AG04450 (cell line): ENCODE results near the gene STBD1. TPM values are rescaled to one million over a fixed set of nuclear protein-coding genes. Genes with fewer than 3 reads are reported as not detected.

Experiments used
- CTCF ChIA-PET: fragments of 300-600, 350-600 bp; formaldehyde crosslinking; extraction: SDS; loops from one replicate; lab custom pipeline; 2022; ENCODE audit warnings: antibody characterized with exemption, inconsistent platforms; lab: Charles Lee
- POLR2A ChIA-PET: fragments of 350-600 bp; formaldehyde crosslinking; extraction: SDS; loops from one replicate; lab custom pipeline; 2021; ENCODE audit warnings: antibody characterized with exemption, inconsistent platforms; lab: Yijun Ruan, JAX
- DNase-seq: peaks from one replicate; pipeline ENCODE4 v3.0.0-alpha.2; 2011; ENCODE audit warnings: low read depth, low spot score
- H3K27ac ChIP-seq: one replicate; pipeline ENCODE4 v1.5.1; 2012; ENCODE audit warnings: low read depth, low read length, control low read depth
- H3K27me3 ChIP-seq: one replicate; pipeline ENCODE4 v1.6.0; 2012; ENCODE audit warnings: low read length; ENCODE audit not compliant: control insufficient read depth, insufficient read depth
- H3K4me3 ChIP-seq: 2 replicates; pipeline ENCODE4 v1.5.1; 2011; ENCODE audit warnings: mild to moderate bottlenecking, low read depth, low read length, control low read depth
- H3K9me3 ChIP-seq: 2 replicates; pipeline ENCODE4 v1.5.1; 2012; ENCODE audit warnings: low read length; ENCODE audit not compliant: control insufficient read depth, insufficient read depth
- polyA minus RNA-seq: library from RNA; depleted of rRNA, polyadenylated mRNA; stranded (reverse); fragments of >200 nt; gene quantifications from 2 replicates; pipeline ENCODE4 v1.2.3, GENCODE V29; 2011; rRNA and poly(A)+ RNA removed
- polyA plus RNA-seq: library from polyadenylated mRNA; depleted of rRNA; stranded (reverse); fragments of >200 nt; gene quantifications from 2 replicates; pipeline ENCODE4 v1.2.3, GENCODE V29; 2011; rRNA removed
- TF ChIP-seq, protein P1 (sequence below): IDR thresholded peaks from 2 replicates; pipeline ENCODE4 v1.5.1; 2011; ENCODE audit warnings: low read depth, low read length, control low read depth, inconsistent platforms

Gene STBD1
- polyA plus RNA-seq (0.69 and 0.92 TPM in 2 replicates), polyA minus RNA-seq (0.48 and 1.1 TPM in 2 replicates)

- no peaks in the 10 kb centered on the region; the same call in 1 of the 2 replicates for H3K9me3 ChIP-seq
- peak; percentile 15 for DNase-seq
- ChIA-PET POLR2A (interaction anchor here (0.6 to 1.2 kb wide), 3 partner anchors 98 to 451 kb away, joined by 3 to 4 read pairs (median 3); no protein-coding TSS in a partner anchor), CTCF (interaction anchor here (1.5 to 4.0 kb wide), 4 partner anchors 10 to 126 kb away, joined by 6 to 63 read pairs (median 7); no protein-coding TSS in a partner anchor)
- TF ChIP-seq, protein P1, sequence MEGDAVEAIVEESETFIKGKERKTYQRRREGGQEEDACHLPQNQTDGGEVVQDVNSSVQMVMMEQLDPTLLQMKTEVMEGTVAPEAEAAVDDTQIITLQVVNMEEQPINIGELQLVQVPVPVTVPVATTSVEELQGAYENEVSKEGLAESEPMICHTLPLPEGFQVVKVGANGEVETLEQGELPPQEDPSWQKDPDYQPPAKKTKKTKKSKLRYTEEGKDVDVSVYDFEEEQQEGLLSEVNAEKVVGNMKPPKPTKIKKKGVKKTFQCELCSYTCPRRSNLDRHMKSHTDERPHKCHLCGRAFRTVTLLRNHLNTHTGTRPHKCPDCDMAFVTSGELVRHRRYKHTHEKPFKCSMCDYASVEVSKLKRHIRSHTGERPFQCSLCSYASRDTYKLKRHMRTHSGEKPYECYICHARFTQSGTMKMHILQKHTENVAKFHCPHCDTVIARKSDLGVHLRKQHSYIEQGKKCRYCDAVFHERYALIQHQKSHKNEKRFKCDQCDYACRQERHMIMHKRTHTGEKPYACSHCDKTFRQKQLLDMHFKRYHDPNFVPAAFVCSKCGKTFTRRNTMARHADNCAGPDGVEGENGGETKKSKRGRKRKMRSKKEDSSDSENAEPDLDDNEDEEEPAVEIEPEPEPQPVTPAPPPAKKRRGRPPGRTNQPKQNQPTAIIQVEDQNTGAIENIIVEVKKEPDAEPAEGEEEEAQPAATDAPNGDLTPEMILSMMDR: no peak
- peak within 1 kb of the TSS; percentile 47 for H3K27ac ChIP-seq
- H3K27me3 ChIP-seq: no peaks in the 10 kb centered on the region
- peak within 1 kb of the TSS; percentile 77 for H3K4me3 ChIP-seq
Measured at GRCh38 chr4:76305971-76306881, at the start of gene STBD1. STBD1 (plus strand) TSS chr4:76306733; CDS start chr4:76306770, 37 bp downstream.

GRCh38 chr4:76256968-76257367 lies 49.6 kb upstream of the STBD1 start:
- H3K27me3 ChIP-seq: peaks cover 49% of the 10 kb centered on the region
- TF ChIP-seq, protein P1: no peak
- DNase-seq: no peak
- H3K4me3 ChIP-seq: no peak overlapping the region
- ChIA-PET POLR2A (no interaction called here), CTCF (interaction anchor here (0.9 kb wide), 1 partner anchor 78 kb away, joined by 3 read pairs; no protein-coding TSS in a partner anchor)
- peaks cover 2% of the 10 kb centered on the region; the same call in 1 of the 2 replicates for H3K9me3 ChIP-seq
- H3K27ac ChIP-seq: no peak overlapping the region

GRCh38 chr4:76257824-76258223 lies 48.7 kb upstream of the STBD1 start:
- H3K27me3 ChIP-seq: peaks cover 43% of the 10 kb centered on the region
- ChIA-PET POLR2A (no interaction called here), CTCF (no interaction called here)
- DNase-seq: no peak
- TF ChIP-seq, protein P1: no peak
- H3K27ac ChIP-seq: no peak overlapping the region
- no peaks in the 10 kb centered on the region for H3K9me3 ChIP-seq
- H3K4me3 ChIP-seq: no peak overlapping the region

DNA sequence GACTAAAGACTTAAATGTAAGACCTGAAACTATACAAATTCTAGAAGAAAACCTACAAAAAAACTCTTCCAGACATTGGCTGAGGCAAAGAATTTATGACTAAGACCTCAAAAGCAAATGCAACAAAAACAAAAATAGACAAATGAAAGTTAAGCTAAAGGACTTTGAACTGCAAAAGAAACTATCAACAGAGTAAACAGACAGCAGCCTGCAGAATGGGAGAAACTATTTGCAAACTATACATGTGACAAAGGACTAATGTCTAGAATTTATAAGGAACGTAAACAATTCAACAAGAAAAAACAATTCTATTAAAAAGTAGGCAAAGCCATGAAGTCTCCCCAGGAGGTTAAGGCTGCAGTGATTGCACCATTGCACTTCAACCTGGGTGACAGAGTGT lies 46.0 kb upstream of the STBD1 start:
- DNase-seq: no peak
- POLR2A ChIA-PET: no interaction called here
- TF ChIP-seq, protein P1: no peak
- peaks cover 27% of the 10 kb centered on the region for H3K27me3 ChIP-seq
- CTCF ChIA-PET: no interaction called here
- no peak overlapping the region for H3K4me3 ChIP-seq
- H3K27ac ChIP-seq: no peak overlapping the region
- H3K9me3 ChIP-seq: no peaks in the 10 kb centered on the region
